GM12878 (cell line): Measurements from ENCODE around the gene KLHDC10. TPM values are rescaled to one million over a fixed set of nuclear protein-coding genes. Genes with fewer than 3 reads are reported as not detected.

Experiments
- ATAC-seq: fragments of 200-7000 bp; cut with Tn5 transposase; 3 replicates; pipeline ENCODE4 v1.9.1; 2020; ENCODE audit warnings: mild to moderate bottlenecking, moderate library complexity
- BruUV-seq: library from RNA; stranded (reverse); fragments of 400-500 nt; replicated peaks from 2 replicates; lab custom pipeline; 2021; lab: Mats Ljungman, UMichigan
- CTCF ChIA-PET: fragments of 300-600 bp; sonication (Branson Sonifier 250); formaldehyde crosslinking; extraction: SDS; loops from one replicate; lab custom pipeline; 2021; ENCODE audit warnings: inconsistent platforms; lab: Yijun Ruan, JAX
- POLR2A ChIA-PET: fragments of 350-600 bp; formaldehyde crosslinking; extraction: SDS; loops from one replicate; lab custom pipeline; 2021; ENCODE audit warnings: inconsistent platforms; lab: Charles Lee
- RAD21 ChIA-PET: fragments of 300-600 bp; sonication (Branson Sonifier 250); formaldehyde crosslinking; loops from one replicate; lab custom pipeline; 2023; ENCODE audit warnings: antibody characterized with exemption; ENCODE audit not compliant: unreplicated experiment; lab: Charles Lee
- SMC1A ChIA-PET: fragments of 300-600 bp; sonication (Branson Sonifier 250); formaldehyde crosslinking; loops from one replicate; lab custom pipeline; 2023; ENCODE audit not compliant: unreplicated experiment, uncharacterized antibody; lab: Charles Lee
- DNase-seq: peaks from one replicate; pipeline ENCODE4 v3.0.0-alpha.2; 2011; ENCODE audit warnings: low read depth, low spot score
- FAIRE-seq: peaks from 3 replicates; lab custom pipeline; 2011; peaks lifted over from hg19 to GRCh38; lab: Jason Lieb, UNC
- H2AFZ ChIP-seq: 2 replicates; pipeline ENCODE4 v1.6.0; 2011; ENCODE audit warnings: low read depth, low read length, control low read depth; ENCODE audit not compliant: control insufficient read depth
- H3K27ac ChIP-seq: 2 replicates; pipeline ENCODE4 v1.5.1; 2011; ENCODE audit warnings: control low read depth; ENCODE audit not compliant: control insufficient read depth, insufficient read depth
- H3K27me3 ChIP-seq, 2 experiments: replicated peaks in 1 of 2; 2 replicates each; pipeline versions ENCODE4 v1.6.0 to v1.6.1; 2011; ENCODE audit warnings: low read length in 1 of 2; ENCODE audit not compliant: control insufficient read depth in 2 of 2, insufficient read depth in 2 of 2
- H3K36me3 ChIP-seq, 2 experiments: 2 replicates each; pipeline ENCODE4 v1.5.1; 2011; ENCODE audit warnings: low read length in 1 of 2; ENCODE audit not compliant: control insufficient read depth in 2 of 2, insufficient read depth in 2 of 2
- H3K4me1 ChIP-seq: 2 replicates; pipeline ENCODE4 v1.6.1; 2011; ENCODE audit warnings: mild to moderate bottlenecking, low read length, moderate library complexity, mixed read lengths; ENCODE audit not compliant: control insufficient read depth, insufficient read depth
- H3K4me2 ChIP-seq: 2 replicates; pipeline ENCODE4 v1.6.0; 2011; ENCODE audit warnings: control low read depth; ENCODE audit not compliant: control insufficient read depth, insufficient read depth
- H3K4me3 ChIP-seq: fragments of 200-600 bp; sonication (generic); 2 replicates; pipeline ENCODE4 v1.5.1; 2016
- H3K79me2 ChIP-seq: 2 replicates; pipeline ENCODE4 v1.6.0; 2011; ENCODE audit warnings: low read length; ENCODE audit not compliant: control insufficient read depth, insufficient read depth
- H3K9ac ChIP-seq: 2 replicates; pipeline ENCODE4 v1.8.0; 2011; ENCODE audit warnings: low read length, control low read depth, mixed read lengths; ENCODE audit not compliant: control insufficient read depth, insufficient read depth
- H3K9me3 ChIP-seq: replicated peaks from 3 replicates; pipeline ENCODE4 v1.5.1; 2011; ENCODE audit warnings: mild to moderate bottlenecking, low read length; ENCODE audit not compliant: control insufficient read depth, insufficient read depth
- H4K20me1 ChIP-seq: 2 replicates; pipeline ENCODE4 v1.6.0; 2011; ENCODE audit not compliant: control insufficient read depth, insufficient read depth
- EED ChIP-seq: sonication (generic); IDR thresholded peaks from 2 replicates; pipeline ENCODE4 v1.6.1; 2016; ENCODE audit warnings: antibody characterized with exemption, low read depth
- POLR2A ChIP-seq: IDR thresholded peaks from 2 replicates; pipeline ENCODE4 v1.6.1; 2011; ENCODE audit warnings: low read depth, mild to moderate bottlenecking, low read length
- POLR2AphosphoS5 ChIP-seq: IDR thresholded peaks from 2 replicates; pipeline ENCODE4 v1.6.1; 2011; ENCODE audit warnings: mild to moderate bottlenecking, low read length, inconsistent platforms
- RBBP5 ChIP-seq: fragments of 200-600 bp; sonication (generic); conservative IDR thresholded peaks from 2 replicates; pipeline ENCODE4 v1.6.1; 2016
- RUNX3 ChIP-seq: IDR thresholded peaks from 2 replicates; pipeline ENCODE4 v1.6.1; 2012; ENCODE audit warnings: low read length, inconsistent platforms
- WGBS: methylation state at CpG from one replicate; pipeline ENCODE4 v1.1.6; 2016; ENCODE audit warnings: low lambda C conversion rate; ENCODE audit not compliant: insufficient replicate concordance, insufficient coverage; ENCODE audit errors: missing lambda C conversion rate; 5-methylcytosine and 5-hydroxymethylcytosine counted together
- in situ Hi-C: fragments of 300-500 bp; cut with MboI; formaldehyde crosslinking; loops from 9 replicates; pipeline ENCODE4 v1.14.3; 2018; ENCODE audit warnings: mixed read lengths
- intact Hi-C: fragments of 100-400 bp; cut with micrococcal nuclease; formaldehyde crosslinking; loops from one replicate; pipeline ENCODE4 v1.14.2; 2022; ENCODE audit not compliant: unreplicated experiment
- polyA plus RNA-seq, 11 experiments: library from polyadenylated mRNA; depleted of rRNA in 4 of 11; unstranded in 6 of 11; stranded (reverse) in 5 of 11; fragments of >200 nt; fragmentation: Nextera tagmentation in 4 of 11; fragmentation: Illumina TruSeq in 1 of 11; extraction: Ambion mirVana in 4 of 11; extraction: Trizol in 1 of 11; gene quantifications; 1 replicate in 1 of 11; 2 replicates in 10 of 11; pipeline versions ENCODE4 v1.2.1 to v1.2.3, GENCODE V29; 2011 to 2016; ENCODE audit warnings: inconsistent platforms in 2 of 11, missing spikeins in 2 of 11, low read depth in 1 of 11
- total RNA-seq, 4 experiments: library from RNA; depleted of rRNA in 3 of 4; stranded (reverse); fragments of >200 nt in 3 of 4; fragmentation: Illumina TruSeq in 1 of 4; extraction: Trizol in 1 of 4; gene quantifications; 2 replicates each; pipeline versions ENCODE4 v1.2.1 to v1.2.3, GENCODE V29; 2013 to 2021
- TF ChIP-seq, protein P1 (sequence below): IDR thresholded peaks from 2 replicates; pipeline ENCODE4 v1.6.1; 2011; ENCODE audit warnings: borderline replicate concordance, low read depth, mild to moderate bottlenecking, moderate library complexity, low read length; ENCODE audit not compliant: insufficient read depth, poor library complexity, severe bottlenecking

The KLHDC10 gene
- total and polyA plus RNA-seq, 10 of the 15 experiments (the other 5 are each of a cell fraction or from before 2014, with no cell fraction given), result 2.9 to 20.6 (median 9.4) TPM

DNA sequence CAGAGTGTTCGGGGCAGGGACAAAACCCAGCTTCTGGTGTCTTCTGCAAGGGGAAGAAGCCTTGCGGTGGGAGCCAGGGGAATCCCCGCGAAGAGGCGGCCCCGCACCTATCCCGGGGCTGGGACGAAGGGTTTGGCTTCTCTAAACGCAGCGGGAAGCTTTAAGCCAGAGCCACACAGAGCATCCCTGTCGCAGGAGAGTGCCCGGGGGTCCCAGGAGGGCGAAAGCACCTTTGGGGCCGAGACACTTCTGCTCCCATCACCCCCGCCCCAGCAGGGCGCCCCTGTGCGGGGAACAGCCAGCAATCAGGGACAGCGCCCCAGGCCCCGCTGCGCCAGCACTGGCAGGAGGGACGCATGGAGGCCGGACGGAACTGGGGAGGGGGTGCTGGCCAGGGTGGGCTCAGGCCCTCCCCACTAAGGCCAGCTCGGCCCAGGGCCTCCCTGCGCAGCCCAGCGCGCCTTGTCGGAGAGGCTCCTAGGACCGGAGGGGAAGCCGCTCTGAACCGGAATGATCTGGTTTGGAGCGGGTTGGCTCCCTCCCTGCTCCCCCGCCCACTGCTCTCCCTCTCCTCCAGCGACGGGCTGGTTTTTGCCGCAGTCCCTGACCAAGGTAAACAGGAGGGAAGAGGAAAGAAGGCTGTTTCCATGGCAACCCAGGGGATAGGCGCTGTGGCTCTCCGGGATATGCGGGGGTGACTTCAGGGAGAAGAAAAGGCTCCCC is 71.0 kb downstream of the KLHDC10 start:
- DNase-seq (no peak), FAIRE-seq (peak; percentile 13), ATAC-seq (peak; percentile 41)
- H3K36me3 ChIP-seq, result peaks cover 0 to 5% of the 10 kb centered on the region in 2 experiments; a peak in 2 of 4 replicates
- peak overlapping the region; percentile 77 for H2AFZ ChIP-seq
- H3K9me3 ChIP-seq, result no peaks in the 10 kb centered on the region
- ChIA-PET RAD21 (no interaction called here), CTCF (interaction anchor here (0.6 to 1.4 kb wide), 3 partner anchors 7 to 1144 kb away, joined by 3 read pairs; no protein-coding TSS in a partner anchor), POLR2A (no interaction called here), SMC1A (no interaction called here)
- no peaks in the 10 kb centered on the region for H4K20me1 ChIP-seq
- H3K9ac ChIP-seq, result peak overlapping the region; percentile 71
- 51% methylated on average over 38 of the region's 39 CpGs for WGBS
- TF ChIP-seq POLR2A (peak; percentile 91), RUNX3 (peak; percentile 37; the same call in 1 of the 2 replicates), RBBP5 (no peak), POLR2AphosphoS5 (peak; percentile 63; the same call in 1 of the 2 replicates), EED (peak; percentile 16; the same call in 1 of the 2 replicates)
- TF ChIP-seq, protein P1, sequence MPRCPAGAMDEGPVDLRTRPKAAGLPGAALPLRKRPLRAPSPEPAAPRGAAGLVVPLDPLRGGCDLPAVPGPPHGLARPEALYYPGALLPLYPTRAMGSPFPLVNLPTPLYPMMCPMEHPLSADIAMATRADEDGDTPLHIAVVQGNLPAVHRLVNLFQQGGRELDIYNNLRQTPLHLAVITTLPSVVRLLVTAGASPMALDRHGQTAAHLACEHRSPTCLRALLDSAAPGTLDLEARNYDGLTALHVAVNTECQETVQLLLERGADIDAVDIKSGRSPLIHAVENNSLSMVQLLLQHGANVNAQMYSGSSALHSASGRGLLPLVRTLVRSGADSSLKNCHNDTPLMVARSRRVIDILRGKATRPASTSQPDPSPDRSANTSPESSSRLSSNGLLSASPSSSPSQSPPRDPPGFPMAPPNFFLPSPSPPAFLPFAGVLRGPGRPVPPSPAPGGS, result no peak
- peak overlapping the region; percentile 77 for H3K4me2 ChIP-seq
- peaks cover 24% of the 10 kb centered on the region for H3K4me1 ChIP-seq
- intact Hi-C loops, result no loop called here
- no peaks in the 10 kb centered on the region for H3K27me3 ChIP-seq
- H3K79me2 ChIP-seq, result no peaks in the 10 kb centered on the region
- in situ Hi-C loops, result no loop called here
- H3K27ac ChIP-seq, result peak overlapping the region; percentile 48
- peak overlapping the region; percentile 47; the same call in 1 of the 2 replicates for H3K4me3 ChIP-seq
- no TSS peak for BruUV-seq
